ENCODE results near the gene FSD1.

- no peak for TF ChIP-seq CTCF (IDR thresholded peaks at IDR 0.05; ENCODE audit: borderline replicate concordance, extremely low read depth, low read length, poor library complexity, severe bottlenecking)
- no peak for TF ChIP-seq EZH2 (IDR thresholded peaks at IDR 0.05; ENCODE audit: borderline replicate concordance, low read depth, low read length, severe bottlenecking)
Observed at GRCh38 chr19:4327877-4328242, 23.5 kb downstream of the FSD1 start.
